Measurements from ENCODE around the gene MRLN. TPM values are rescaled to one million over a fixed set of nuclear protein-coding genes. Genes with fewer than 3 reads are reported as not detected.

MRLN gene
- total RNA-seq, 1 donor from 2014 or later = not detected

DNA sequence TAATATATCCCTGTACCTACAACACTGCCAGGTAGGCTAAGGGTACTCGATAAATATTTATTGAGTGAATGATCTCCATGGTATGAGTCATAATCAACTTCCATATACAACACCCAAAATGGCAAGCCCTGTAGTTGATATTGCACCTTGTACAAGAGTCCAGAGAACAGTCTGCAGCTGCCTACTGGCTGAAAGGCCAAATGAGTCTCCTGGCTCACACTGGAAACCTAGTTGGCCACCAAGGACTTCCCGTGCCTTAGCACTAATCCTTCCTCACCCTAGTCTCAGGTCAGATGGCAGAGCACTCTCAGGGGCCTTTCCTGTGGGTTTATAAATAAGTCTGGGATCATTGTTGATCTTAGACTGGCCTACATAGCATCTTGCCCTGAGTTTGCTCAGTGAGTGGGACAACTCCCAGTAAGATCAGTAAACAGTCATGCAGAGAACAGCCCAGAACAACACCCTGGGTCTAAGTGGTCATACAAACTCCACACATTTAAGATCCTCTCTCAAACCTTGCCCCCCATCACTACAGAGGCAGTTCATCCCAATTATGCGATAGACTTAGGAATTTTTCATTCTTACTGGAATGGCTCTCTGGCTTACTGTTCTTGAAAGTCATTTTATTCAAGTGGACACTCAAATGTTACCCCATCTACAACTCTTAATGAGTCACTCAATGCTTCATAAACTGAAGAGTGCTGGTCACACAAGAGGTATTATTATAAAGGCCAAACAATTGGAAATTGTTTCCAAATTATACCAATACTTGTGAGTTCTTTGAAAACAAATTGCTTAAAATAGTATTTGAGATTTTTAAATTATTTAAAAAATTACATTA is 28.9 kb downstream of the MRLN start:
- H3K27me3 ChIP-seq = no peaks in the 10 kb centered on the region
- H3K9me3 ChIP-seq = no peaks in the 10 kb centered on the region
- no peak for TF ChIP-seq POLR2AphosphoS5 (IDR thresholded peaks at IDR 0.05; ENCODE audit: insufficient read depth in 1 of 2, low read depth in 1 of 2)
- TF ChIP-seq POLR2A (IDR thresholded peaks at IDR 0.05) = no peak
- TF ChIP-seq, protein P1, sequence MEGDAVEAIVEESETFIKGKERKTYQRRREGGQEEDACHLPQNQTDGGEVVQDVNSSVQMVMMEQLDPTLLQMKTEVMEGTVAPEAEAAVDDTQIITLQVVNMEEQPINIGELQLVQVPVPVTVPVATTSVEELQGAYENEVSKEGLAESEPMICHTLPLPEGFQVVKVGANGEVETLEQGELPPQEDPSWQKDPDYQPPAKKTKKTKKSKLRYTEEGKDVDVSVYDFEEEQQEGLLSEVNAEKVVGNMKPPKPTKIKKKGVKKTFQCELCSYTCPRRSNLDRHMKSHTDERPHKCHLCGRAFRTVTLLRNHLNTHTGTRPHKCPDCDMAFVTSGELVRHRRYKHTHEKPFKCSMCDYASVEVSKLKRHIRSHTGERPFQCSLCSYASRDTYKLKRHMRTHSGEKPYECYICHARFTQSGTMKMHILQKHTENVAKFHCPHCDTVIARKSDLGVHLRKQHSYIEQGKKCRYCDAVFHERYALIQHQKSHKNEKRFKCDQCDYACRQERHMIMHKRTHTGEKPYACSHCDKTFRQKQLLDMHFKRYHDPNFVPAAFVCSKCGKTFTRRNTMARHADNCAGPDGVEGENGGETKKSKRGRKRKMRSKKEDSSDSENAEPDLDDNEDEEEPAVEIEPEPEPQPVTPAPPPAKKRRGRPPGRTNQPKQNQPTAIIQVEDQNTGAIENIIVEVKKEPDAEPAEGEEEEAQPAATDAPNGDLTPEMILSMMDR (IDR thresholded peaks at IDR 0.05) = no peak
- no peak overlapping the region for H3K27ac ChIP-seq
- H3K36me3 ChIP-seq = no peaks in the 10 kb centered on the region
- no peak overlapping the region for H3K4me3 ChIP-seq
- H3K4me1 ChIP-seq = no peaks in the 10 kb centered on the region
- no peak for DNase-seq (ENCODE audit: extremely low spot score in 2 of 2)
- intact Hi-C loops (cut with DNase I) = no loop called here

DNA sequence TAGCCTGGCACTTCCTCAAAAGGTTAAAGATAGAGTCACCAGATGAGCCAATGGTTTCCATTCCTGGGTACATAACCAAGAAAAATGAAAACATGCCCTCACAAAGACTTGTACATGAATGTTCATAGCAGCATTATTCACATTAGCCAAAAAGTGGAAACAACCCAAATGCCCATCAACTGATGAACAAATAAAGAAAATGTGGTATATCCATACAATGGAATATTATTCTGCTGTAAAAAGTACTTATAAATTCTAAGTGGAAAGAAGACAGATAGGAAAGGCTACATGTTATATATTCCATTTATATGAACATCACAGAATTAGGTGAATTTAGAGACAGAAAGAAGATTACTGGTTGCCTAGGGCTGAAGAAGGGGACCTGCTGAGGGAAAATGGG is 32.9 kb downstream of the MRLN start:
- no peak for DNase-seq (ENCODE audit: extremely low spot score in 2 of 2)
- no peak for TF ChIP-seq POLR2A (IDR thresholded peaks at IDR 0.05)
- no peak for TF ChIP-seq POLR2AphosphoS5 (IDR thresholded peaks at IDR 0.05; ENCODE audit: insufficient read depth in 1 of 2, low read depth in 1 of 2)
- TF ChIP-seq, protein P1 (IDR thresholded peaks at IDR 0.05) = no peak
- Histone ChIP-seq H3K36me3 (no peaks in the 10 kb centered on the region), H3K27me3 (no peaks in the 10 kb centered on the region), H3K4me1 (no peaks in the 10 kb centered on the region), H3K4me3 (no peak overlapping the region), H3K9me3 (no peaks in the 10 kb centered on the region), H3K27ac (no peak overlapping the region)
- intact Hi-C loops (cut with DNase I) = no loop called here

DNA sequence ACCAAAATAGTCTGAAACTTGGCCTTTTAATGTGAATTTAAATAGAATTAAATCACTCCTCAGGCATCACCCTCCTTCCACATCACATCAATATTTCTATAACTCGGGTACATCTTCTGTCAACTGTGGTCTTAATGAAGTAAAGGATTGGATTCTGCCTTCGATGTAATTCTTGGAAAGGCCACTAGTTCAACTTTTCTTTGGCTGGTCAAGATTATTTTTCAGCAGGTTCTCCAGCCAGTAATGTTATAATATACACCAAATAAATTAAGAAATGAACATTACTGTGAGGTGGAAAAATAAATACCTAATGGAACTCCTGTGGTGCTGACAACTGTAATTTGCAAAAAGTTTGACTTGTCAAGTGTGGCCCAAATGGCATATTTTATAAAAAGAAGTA is 33.9 kb downstream of the MRLN start:
- no peak overlapping the region for H3K27ac ChIP-seq
- no peaks in the 10 kb centered on the region for H3K4me1 ChIP-seq
- no peaks in the 10 kb centered on the region for H3K9me3 ChIP-seq
- H3K27me3 ChIP-seq = no peaks in the 10 kb centered on the region
- H3K4me3 ChIP-seq = no peak overlapping the region
- no peaks in the 10 kb centered on the region for H3K36me3 ChIP-seq
- no peak for DNase-seq (ENCODE audit: extremely low spot score in 2 of 2)
- intact Hi-C loops (cut with DNase I) = no loop called here
- TF ChIP-seq, protein P1 (IDR thresholded peaks at IDR 0.05) = no peak
- no peak for TF ChIP-seq POLR2AphosphoS5 (IDR thresholded peaks at IDR 0.05; ENCODE audit: insufficient read depth in 1 of 2, low read depth in 1 of 2)
- no peak for TF ChIP-seq POLR2A (IDR thresholded peaks at IDR 0.05)

DNA sequence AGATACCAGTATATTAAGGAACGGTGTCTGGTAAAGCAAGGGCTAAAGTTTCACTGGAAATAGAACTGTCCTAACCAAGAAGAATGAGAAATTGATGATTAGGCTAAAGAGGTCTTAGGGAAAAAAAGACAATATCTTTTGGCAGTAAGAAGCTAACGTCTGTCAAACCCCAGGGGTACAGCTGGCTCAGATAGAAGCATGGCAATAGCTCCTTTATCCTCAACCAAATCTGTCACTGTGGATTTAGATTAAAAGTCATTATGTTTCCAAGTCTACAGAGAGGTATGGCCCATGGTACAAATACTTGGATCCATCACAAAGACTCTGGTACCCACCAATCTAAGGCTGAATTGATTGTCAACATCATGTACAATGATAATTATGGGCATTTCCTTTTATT is 35.0 kb downstream of the MRLN start:
- H3K36me3 ChIP-seq = no peaks in the 10 kb centered on the region
- no peaks in the 10 kb centered on the region for H3K4me1 ChIP-seq
- no peaks in the 10 kb centered on the region for H3K27me3 ChIP-seq
- no peak for DNase-seq (ENCODE audit: extremely low spot score in 2 of 2)
- intact Hi-C loops (cut with DNase I) = no loop called here
- TF ChIP-seq, protein P1 (IDR thresholded peaks at IDR 0.05) = no peak
- no peak for TF ChIP-seq POLR2AphosphoS5 (IDR thresholded peaks at IDR 0.05; ENCODE audit: insufficient read depth in 1 of 2, low read depth in 1 of 2)
- no peak for TF ChIP-seq POLR2A (IDR thresholded peaks at IDR 0.05)
- no peaks in the 10 kb centered on the region for H3K9me3 ChIP-seq
- H3K27ac ChIP-seq = no peak overlapping the region
- no peak overlapping the region for H3K4me3 ChIP-seq

DNA sequence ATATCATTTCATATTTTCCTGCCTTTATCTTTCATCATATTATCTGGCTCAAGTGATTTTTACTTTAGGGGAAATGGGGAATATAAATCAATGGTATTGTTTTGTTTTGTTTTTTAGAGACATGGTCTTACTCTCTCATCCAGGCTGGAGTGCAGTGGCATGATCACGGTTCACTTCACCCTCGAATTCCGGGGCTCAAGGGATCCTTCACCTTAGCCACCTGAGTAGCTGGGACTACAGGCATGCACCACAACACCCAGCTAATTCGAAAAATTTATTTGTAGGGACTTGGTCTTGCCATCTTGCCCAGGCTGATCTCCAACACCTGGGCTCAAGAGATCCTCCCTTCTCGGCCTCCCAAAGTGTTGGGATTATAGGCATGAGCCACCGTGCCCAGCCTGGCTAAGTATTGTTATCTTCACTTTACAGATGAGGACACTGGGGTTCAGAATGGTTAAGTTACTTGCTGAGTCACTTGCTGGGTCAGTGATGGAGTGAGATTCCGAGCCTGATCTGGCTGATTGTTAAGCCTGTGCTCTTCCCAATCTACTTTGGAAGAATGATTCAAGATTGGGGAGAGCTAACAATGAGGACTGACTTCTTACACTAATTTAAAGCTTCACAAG is 39.9 kb downstream of the MRLN start:
- Histone ChIP-seq H3K36me3 (no peaks in the 10 kb centered on the region), H3K27me3 (no peaks in the 10 kb centered on the region), H3K27ac (no peak overlapping the region), H3K4me1 (peaks cover 21% of the 10 kb centered on the region), H3K9me3 (no peaks in the 10 kb centered on the region), H3K4me3 (no peak overlapping the region)
- TF ChIP-seq, protein P1 (IDR thresholded peaks at IDR 0.05) = no peak
- TF ChIP-seq POLR2AphosphoS5 (IDR thresholded peaks at IDR 0.05; ENCODE audit: insufficient read depth in 1 of 2, low read depth in 1 of 2) = no peak
- TF ChIP-seq POLR2A (IDR thresholded peaks at IDR 0.05) = no peak
- DNase-seq (ENCODE audit: extremely low spot score in 2 of 2) = no peak
- intact Hi-C loops (cut with DNase I) = no loop called here
